ENCODE data around the gene SAG.

The SAG gene

GRCh38 chr2:233289648-233290047 is 18.0 kb upstream of the SAG start:
- no peak for DNase-seq

- no peak for DNase-seq
These were observed 17.4 kb upstream of the SAG start for GRCh38 chr2:233290051-233290845.

GRCh38 chr2:233295891-233296290 is 11.7 kb upstream of the SAG start:
- no peak for DNase-seq

GRCh38 chr2:233297076-233297475 is 10.5 kb upstream of the SAG start:
- no peak for DNase-seq

- no peak for DNase-seq
These were observed 7.2 kb upstream of the SAG start for GRCh38 chr2:233300401-233300800.

- no peak for DNase-seq
These were observed 6.4 kb upstream of the SAG start for GRCh38 chr2:233301248-233301647.

GRCh38 chr2:233301811-233302210 is 5.8 kb upstream of the SAG start:
- no peak for DNase-seq

GRCh38 chr2:233303252-233303651 is 4.4 kb upstream of the SAG start:
- no peak for DNase-seq

GRCh38 chr2:233311241-233311926 is 3.8 kb downstream of the SAG start:
- no peak for DNase-seq

GRCh38 chr2:233312874-233313273 is 5.3 kb downstream of the SAG start:
- DNase-seq, result no peak

- no peak for DNase-seq
These were observed 6.7 kb downstream of the SAG start for GRCh38 chr2:233314180-233314925.

GRCh38 chr2:233317196-233317943 is 9.8 kb downstream of the SAG start:
- no peak for DNase-seq

- no peak for DNase-seq
These were observed 11.6 kb downstream of the SAG start for GRCh38 chr2:233319256-233319655.

GRCh38 chr2:233320470-233320869 is 12.9 kb downstream of the SAG start:
- no peak for DNase-seq

GRCh38 chr2:233321166-233321565 is 13.6 kb downstream of the SAG start:
- no peak for DNase-seq

- no peak for DNase-seq
These were observed 16.2 kb downstream of the SAG start for GRCh38 chr2:233323851-233324250.

GRCh38 chr2:233325256-233325655 is 17.6 kb downstream of the SAG start:
- DNase-seq, result no peak

- no peak for DNase-seq
These were observed 18.2 kb downstream of the SAG start for GRCh38 chr2:233325814-233326213.

GRCh38 chr2:233326500-233326899 is 18.9 kb downstream of the SAG start:
- no peak for DNase-seq

GRCh38 chr2:233328922-233329321 is 21.3 kb downstream of the SAG start:
- DNase-seq, result no peak

GRCh38 chr2:233329489-233330135 is 22.0 kb downstream of the SAG start:
- DNase-seq, result no peak

- no peak for DNase-seq
These were observed 23.9 kb downstream of the SAG start for GRCh38 chr2:233331536-233331935.

GRCh38 chr2:233332125-233332524 is 24.5 kb downstream of the SAG start:
- DNase-seq, result no peak

Data from SW 1271 (cell line).